GM19467 (cell line): ENCODE data around the gene AGBL4.

Experiments
- ATAC-seq: cut with Tn5 transposase; IDR thresholded peaks from one replicate; pipeline ENCODE4 v1.9.1; 2021; ENCODE audit warnings: mild to moderate bottlenecking, moderate library complexity; ENCODE audit not compliant: unreplicated experiment

Gene AGBL4

DNA sequence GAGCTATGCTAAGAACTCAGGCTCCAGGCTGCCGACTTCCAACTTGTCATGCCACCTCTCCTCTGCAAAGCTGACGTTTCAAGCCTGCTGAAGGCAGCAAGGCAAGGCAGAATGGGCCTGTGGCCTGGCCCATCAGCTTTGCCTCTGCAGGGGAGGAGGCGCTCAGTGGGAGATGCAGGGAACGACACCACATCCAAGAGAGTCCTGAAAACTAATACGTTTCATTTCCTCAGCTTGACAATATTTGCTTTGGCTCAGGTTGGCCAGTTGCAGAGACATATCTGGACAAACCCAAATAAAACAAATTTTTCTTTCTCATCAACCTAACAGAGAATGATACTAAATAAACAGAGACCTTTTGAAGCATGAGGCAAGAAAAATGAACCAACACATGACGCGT, 1282.4 kb downstream of the AGBL4 start:
- ATAC-seq, result no peak

DNA sequence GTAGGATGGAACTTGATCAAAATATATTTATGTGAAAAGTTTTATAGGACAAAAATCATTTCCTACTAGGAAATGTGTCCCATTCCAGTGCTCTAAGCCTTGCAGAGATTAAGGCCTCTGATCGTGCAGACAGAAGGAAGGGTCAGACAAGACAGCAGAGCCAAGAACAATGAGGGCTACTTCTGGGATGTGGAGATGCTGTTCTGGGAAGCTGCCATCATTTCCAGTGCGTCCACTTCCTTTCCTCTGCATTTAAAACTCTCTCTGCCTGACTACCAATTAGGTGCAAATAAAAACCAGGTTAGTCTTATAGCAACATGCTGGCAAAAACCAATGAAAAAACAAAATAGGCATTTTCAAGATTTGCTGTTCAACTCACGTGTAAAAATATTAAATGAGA, 1283.1 kb downstream of the AGBL4 start:
- no peak for ATAC-seq

DNA sequence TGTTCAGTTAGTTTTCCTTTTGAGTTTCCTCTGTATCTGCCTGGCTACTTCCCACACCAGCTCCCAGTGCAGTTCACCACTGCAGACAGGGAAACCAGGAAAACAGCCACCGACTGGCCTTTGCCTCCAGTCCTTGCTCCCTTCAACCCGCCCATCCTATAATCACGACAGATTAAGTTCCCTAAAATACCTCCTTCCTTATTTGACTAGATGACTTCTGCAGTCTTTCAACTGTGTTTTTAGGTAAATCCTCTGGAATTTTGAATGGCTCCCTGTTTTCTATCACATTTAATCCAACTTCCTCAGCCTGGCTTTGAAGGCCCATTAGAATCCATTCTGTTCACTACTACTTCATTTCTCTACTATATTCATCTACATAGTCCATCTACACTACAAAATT, 1284.7 kb downstream of the AGBL4 start:
- ATAC-seq, result no peak

DNA sequence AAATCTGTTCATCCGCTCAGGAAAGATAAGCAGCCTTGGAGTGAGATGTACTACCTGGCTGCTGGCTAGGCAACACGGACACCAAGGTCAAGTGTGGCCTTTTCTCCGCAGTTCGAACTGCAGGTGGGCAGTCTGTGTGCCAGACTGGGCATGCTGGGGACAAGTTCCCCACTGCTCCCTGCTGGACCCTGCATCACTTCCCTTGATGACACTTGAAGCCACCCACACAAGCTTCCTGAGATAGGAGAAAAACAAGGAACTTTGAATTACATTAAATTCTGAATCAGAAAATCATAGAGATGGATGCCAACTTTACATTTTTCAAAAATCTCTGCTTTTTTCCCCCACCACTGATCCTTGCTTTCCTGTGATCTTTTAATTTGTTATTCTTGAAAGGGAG, 1285.4 kb downstream of the AGBL4 start:
- ATAC-seq, result no peak

DNA sequence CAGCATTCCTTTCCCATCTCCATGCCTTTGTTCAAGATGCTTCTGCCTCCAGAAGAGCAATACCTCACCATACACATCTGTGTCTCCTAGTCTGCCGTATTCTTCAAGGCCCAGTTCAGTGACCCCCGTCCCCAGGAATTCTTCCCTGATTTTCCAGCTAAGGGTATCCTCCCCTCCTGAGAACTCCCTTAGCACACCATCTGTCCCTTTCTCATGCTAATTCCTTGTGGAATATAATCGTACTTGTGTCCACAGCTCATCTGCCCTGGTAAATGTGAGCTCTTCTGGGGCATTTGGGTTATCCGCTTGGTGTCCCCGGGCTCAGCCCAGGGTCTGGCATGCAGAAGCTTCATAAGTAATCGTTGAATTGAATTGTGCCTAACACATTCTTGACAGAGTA, 1288.0 kb downstream of the AGBL4 start:
- ATAC-seq, result no peak

DNA sequence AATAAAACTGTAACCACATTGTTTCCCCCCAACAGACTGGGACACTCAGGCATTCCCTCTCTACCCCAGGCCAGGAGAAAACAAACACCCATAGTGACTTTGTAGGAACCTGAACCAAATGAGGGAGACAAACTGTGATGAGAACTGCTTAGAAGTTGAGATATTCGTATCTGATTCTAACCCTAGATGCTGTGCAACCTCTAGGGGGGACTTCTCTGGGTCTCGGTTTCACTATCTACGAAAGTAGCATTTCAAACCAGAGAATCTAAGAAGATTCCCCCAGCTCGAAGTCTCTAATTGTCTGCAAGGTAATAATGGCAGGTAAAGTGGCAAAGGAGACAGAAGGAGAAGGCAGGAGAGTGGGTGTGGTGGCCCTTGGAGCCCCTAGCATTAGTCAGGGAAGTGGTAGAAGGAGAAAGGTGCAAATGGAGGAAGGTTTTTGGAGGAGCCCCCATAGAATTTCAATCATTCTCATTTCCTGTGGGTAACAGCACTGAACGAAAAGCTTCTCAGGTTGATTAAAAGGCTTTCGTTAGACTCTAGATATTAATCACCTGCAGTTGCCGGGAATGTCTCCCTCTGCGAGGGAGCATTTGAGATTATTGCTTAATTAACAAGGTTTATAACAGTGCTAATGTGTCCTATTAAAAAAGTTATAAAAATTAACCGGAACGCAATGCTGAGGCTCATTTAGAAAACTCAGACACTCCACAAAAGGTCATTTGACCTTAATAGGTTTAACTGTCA, 1293.4 kb downstream of the AGBL4 start:
- no peak for ATAC-seq

DNA sequence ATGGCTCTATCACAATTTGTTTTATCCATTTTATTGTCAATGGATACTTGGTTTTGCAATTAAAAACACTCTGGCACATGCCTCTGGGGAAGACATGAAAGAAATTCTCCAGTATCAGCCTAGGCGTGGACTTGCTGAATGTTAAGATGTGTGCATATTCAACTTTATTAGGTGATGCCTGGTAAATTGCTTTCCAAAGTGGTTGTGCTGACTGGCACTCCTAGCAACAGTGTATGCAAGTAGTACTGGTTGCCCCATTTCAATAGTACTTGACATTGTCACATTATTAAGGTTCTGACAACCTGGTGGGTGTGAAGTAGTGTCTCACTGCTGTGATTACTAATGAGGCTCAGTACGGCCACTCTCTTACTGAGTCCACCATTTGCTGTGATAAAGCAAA, 1295.2 kb downstream of the AGBL4 start:
- no peak for ATAC-seq

DNA sequence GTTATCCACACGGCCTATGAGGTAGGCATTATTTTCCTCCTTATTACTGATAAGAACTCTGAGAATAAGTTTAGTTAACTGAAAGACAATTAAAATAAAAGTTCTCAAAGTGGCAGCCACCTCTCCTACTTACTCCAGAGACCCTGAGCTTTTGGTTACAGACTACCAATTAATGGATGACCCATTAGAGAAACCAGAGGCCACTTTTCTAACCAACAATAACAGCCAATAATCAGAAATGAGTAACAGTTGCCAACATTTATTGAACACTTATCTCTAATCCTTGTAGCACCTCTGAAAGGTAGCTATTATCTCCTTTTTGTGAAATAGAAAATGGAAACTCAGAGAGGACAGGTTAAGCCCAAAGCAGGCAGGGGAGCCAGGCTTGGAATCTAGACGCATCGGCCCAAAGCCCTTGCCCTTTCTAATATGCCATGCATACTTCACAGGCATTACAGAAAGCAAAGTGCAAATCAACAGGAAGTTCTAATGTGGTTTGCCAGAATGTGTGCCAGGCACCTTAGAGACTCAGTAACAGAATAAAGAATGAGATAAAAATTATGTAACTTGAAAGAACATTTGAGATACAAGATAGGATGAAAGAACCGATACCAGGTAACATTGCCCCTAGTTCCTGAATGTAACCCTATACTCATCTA, 1297.1 kb downstream of the AGBL4 start:
- ATAC-seq, result peak; percentile 47

DNA sequence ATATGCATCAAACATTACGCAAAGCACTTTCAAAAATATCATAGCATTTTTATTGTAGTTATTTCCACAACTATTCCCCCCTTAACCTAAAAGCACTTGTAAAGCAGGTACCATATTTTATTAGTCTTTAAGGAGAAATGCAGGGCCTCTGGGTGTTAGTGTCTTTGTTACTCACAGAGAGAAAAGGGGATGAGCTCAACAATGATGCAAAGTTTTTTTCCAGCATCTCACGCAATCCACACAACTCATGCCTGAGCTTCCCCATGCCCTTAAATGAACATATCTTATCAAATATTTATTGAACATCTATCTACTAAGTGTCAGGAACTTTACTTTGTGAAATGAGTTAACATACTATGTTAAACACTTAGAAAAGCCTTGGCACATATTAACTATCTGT, 1297.6 kb downstream of the AGBL4 start:
- no peak for ATAC-seq

DNA sequence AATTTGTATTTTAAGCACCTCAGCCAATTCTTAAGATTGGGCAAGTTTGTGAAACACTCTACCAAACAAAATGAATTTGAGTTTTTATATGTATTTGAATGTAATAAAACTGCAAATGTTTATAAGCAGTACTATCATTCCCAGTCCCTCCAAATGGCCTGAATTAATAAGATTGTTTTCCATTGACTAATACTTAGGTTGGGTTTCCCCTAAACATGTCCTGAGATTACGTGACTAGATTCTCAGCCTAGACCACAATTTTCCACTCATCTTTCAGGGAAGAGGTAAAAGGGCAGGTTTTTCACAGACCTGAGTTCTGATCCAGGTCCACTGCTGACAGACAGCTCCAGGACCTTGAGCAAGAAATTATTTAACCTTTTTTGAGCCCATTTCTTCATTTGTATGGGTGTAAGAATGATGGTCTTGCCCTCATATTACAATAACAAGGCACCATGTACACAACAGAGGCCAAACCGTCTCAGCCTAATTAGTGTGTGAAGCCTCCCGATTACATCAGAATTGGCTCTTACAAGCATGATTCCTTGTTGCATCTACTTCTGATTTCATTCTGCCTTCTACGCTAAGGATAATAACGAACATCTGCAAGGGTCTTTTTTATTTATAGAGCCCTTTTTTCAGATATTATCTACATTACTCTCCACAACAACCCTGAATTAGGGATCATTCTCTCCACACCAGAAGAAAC, 1298.3 kb downstream of the AGBL4 start:
- ATAC-seq, result no peak

DNA sequence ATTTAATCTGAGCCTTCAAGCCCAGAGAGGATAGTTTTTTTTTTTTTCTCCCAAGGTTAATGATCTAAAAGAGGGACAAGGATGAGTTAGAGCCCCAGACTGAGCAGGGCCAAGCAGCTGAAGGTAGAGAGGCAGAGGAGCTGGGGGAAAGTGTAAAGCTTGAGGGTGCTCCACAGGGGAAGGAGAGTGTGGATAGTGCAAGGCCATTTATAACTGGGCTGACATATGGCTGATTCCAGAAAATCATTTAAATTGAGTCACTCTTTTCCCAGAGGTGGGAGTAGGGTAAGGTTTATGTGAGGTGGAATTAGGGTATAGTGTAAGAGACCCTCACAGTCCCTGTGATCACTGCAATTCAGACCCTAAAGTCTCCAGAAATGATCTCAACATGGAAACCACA, 1302.8 kb downstream of the AGBL4 start:
- ATAC-seq, result no peak

DNA sequence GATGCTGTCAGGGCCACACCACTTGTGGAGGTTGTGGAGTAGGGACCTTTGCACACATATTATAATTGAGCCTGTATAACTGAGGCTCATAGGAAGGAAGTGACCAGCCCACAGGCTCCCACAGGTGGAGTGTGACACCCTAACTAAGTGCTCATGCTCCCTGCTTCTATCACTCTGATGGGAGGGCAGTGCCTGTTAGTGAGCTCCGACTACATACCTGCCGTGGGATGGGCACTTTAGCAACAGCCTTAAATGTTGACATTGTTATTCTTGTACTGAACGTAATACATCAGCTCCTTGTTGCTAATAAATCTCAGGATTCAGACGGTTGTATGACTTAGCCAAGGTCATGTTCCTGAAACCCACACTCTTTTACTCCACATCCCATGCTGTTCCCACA, 1305.0 kb downstream of the AGBL4 start:
- ATAC-seq, result no peak

DNA sequence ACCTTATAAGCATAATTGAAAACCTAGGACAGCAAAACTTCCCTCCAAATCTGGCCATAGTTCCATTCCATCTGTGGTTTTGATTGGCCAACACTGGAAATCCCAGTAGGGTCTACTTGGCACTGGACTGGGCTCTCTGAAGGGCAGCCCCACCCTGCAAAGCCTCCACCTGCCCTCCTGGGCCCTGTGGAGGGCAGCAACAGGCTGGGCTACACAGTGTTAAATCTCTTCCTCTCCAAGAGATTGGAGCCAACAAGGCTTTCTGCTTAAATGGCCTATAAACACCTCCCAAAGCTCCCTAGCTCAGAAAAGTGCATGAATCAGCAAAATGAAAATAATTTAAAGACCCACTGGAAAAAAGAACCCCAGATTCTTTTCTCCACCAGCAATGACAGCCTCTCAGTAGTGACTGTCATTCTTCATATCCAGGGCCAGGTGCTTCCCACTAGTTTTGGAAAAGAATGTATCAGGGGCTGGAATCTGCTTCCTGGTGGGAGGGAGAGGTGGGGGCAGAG, 1305.6 kb downstream of the AGBL4 start:
- no peak for ATAC-seq

DNA sequence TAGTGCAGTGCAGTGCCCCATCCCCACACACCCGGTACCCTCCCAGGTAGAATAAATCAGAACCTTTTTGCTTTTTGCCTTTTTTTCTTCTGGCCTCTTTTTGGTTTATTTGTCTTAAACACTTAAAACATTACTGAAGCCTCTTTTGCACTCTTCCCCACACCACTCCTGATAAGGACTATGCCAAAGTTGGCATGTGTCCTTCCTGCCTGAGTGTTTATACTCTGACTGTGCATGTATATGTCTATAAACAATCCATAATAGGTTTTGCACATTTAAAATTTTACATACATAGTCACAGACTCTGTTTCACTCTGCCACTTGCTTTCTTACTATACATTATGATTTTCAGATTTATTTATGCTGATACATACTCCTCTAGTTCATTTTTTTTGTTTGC, 1306.7 kb downstream of the AGBL4 start:
- no peak for ATAC-seq

DNA sequence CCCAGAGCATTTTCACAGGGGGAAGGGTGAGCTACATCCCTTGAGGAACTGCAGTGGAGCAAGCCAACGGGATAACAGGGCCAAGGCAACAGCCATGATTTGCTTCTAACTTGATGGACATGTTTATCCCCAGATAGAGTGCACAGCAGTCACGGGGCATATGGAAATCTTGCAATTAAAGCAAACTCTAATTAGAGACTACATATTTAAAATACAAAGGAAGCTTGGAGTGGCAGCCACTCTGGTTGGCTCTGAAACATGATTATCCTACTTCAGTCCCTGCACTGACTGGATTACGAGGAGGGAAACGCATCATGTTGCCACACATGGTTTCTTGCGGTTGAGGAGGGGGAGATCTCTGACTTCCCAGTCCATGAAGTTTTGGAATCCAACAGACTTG, 1307.8 kb downstream of the AGBL4 start:
- no peak for ATAC-seq

DNA sequence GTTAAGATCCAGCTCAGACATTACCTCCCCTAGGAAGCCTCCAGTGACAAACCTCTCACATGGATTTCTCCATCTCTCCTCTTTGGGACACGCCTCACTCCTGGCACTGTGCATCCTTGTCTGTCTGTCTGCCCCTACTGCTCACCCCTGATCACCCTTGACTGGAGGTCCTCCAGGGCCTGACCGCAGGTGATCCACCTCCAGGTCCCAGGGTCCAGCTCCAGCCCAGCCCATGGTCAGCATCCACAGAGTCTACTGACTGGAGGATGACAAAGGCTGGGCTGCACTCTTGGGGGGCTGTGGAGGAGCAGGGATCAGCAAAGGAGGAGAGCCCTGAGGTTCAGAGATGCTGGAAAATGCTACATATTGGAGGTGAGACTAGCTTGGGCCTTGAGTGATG, 1312.8 kb downstream of the AGBL4 start:
- ATAC-seq, result no peak

DNA sequence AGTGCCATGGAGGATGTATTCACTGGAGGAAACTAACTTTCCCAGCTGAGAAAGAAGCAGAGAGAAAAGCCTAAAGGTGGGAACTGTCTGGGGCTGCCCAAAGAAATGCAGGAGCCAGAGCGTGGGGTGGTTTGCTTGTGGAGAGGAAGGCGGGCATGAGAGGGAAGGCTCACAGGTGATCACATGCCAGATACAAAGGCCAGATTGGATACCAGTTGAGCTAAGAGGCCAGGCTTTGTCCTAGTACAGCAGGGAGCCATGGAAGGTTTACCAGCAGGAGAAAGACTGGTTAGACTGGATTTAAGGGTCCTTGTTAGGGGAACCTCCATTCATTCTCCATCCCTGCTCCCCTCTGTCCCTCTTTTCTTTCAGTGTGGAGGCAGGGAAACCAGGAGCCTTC, 1313.4 kb downstream of the AGBL4 start:
- ATAC-seq, result no peak

DNA sequence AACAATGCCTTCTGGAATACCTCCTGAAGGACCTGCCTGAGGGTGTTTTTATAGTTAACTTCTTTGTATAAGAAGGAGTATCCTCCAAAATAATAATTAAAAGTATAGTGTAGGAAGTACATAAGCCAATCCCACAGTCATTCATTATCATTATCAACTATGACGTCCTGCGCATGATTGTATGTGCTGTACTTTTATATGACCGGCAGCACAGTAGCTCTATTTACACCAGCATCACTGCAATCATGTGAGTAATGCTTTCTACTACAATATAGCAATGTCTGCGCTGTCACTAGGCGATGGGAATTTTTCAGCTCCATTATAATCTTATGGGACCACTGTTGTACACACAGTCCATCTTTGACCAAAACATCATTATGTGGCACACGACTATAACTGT, 1319.0 kb downstream of the AGBL4 start:
- ATAC-seq, result no peak

DNA sequence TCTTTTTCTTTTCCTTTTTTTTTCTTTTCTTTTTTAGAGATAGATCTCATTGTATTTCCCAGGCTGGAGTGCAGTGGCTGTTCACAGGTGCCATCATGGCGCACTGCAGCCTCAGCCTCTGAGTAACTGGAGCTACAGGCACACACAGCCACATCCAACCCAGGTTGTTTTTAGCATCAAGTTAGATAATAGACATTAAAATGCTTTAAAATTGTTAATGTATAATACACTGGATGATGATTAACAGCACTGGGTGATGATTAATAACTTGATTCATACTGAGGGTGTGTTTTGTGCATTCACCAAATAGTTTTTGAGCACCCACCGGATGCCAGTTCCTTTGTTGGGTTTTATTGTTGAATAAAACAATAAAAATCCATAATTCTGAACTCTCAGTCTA, 1322.3 kb downstream of the AGBL4 start:
- no peak for ATAC-seq

DNA sequence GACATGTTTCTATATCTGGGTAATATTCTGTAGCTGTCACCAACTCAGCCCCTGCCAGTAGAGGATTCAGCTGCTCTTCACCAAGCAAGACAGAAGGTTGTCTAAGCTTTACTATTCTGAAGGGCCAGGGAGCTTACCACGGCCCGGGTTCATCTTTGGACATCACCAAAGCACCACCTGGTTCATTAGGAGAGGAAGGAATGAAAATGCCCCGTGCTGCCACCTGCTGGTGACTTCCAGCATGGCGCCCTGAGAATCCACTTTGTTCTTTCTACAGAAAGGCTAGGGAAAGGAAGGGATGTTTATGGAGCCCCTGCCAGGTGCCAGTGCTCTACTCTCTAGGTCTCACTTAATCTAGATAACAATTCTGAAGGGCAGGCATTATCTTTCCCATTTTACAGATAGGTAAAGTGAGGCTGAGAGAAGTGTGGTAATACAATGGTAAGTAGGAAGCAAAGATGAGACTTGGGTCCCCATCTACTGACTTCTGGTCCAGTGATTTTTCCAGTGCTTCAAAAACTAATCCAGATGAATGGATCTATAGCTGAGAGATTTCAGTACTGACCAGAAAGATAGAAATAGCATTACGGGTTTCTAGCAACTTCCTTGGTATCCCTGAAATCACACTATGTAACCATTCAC, 1326.6 kb downstream of the AGBL4 start:
- no peak for ATAC-seq

DNA sequence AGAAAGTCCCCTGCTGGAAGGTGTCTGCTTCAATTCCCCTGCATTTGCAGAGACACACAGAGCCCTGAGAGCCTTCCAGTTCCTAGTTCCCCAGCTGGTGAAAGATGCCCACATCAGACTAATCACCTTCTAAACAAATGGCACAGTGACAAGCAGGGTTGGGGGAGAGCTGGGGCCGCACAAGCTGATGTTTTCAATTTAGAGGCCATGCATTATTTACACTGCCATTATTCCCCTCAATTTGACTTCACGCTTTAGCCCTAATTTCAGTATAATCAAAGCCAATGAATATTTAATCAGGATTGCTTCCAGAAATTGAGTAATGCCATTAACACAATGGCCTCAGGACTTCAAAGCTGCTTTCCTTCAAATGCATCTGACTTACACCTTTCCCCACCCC, 1328.6 kb downstream of the AGBL4 start:
- no peak for ATAC-seq
